ENCODE results near the gene ZNF365. TPM values are rescaled to one million over a fixed set of nuclear protein-coding genes. Genes with fewer than 3 reads are reported as not detected.
A peak's percentile ranks its signal among the peaks of the same experiment; 100 is the strongest.

The ZNF365 gene
- total RNA-seq, 4 donors from 2014 or later: 0.67 to 5.8 (median 1.7) TPM

DNA sequence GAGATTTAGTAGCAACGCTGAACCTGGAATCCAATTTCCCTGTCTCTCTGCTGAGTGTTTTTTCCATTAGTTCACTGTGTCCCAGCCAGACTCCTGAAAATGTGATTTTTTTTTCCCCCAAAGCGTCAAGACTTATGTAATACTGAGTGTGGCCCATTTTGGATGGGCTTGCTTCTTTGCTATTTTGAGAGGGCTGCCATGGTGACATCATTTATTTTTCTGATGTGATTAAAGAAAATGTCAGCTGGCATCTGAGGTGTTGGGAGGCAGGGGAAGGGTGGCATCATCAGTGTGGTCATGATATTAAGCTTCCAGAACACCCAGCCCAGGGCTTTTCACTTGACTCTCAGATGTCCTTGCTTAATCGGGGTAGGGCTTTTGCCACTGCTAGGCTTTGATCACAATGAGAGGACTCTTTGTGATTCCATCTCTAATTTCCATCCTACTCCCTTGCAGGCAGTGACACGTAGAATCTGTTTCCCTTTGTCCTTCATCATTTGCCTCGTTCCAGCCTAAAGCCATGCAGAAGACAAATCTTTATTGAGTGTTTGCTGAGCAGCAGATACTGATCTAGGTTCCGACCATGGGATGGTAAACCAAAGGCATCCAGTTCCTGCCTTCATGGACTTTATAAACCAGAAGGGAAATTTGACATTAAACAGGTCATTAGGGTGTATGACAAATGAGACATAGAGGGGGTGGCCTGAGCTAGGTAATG lies 7.4 kb downstream of the ZNF365 start:
- no peaks in the 10 kb centered on the region for H3K27me3 ChIP-seq

DNA sequence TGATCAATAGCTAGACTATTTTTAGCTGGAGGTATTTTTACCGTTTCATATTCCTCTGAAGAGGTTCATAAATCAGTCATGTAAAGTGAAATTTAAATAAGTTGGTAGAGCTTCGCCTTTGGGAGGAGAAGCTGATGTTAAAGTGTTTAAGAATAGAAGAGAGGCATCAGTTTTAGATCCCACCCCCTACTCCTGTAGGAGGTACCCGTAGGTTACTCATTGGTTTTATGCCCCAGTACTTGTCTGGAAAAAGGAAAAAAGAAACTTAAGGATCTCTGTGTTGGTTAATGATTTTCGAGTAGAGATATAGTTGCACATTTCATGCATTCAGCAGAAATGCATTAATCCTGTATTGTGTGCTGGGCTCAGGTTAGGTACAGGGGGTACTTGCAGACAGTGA lies 8.7 kb downstream of the ZNF365 start:
- peaks cover 0 to 10% (median 3%) of the 10 kb centered on the region in 3 donors for H3K4me1 ChIP-seq
- no peaks in the 10 kb centered on the region for H3K27me3 ChIP-seq
- no peak overlapping the region for H3K4me3 ChIP-seq
- TF ChIP-seq EP300 (IDR thresholded peaks at IDR 0.05) (no peak), POLR2A (IDR thresholded peaks at IDR 0.05) (no peak), POLR2AphosphoS5 (IDR thresholded peaks at IDR 0.05) (no peak)
- TF ChIP-seq, protein P1, sequence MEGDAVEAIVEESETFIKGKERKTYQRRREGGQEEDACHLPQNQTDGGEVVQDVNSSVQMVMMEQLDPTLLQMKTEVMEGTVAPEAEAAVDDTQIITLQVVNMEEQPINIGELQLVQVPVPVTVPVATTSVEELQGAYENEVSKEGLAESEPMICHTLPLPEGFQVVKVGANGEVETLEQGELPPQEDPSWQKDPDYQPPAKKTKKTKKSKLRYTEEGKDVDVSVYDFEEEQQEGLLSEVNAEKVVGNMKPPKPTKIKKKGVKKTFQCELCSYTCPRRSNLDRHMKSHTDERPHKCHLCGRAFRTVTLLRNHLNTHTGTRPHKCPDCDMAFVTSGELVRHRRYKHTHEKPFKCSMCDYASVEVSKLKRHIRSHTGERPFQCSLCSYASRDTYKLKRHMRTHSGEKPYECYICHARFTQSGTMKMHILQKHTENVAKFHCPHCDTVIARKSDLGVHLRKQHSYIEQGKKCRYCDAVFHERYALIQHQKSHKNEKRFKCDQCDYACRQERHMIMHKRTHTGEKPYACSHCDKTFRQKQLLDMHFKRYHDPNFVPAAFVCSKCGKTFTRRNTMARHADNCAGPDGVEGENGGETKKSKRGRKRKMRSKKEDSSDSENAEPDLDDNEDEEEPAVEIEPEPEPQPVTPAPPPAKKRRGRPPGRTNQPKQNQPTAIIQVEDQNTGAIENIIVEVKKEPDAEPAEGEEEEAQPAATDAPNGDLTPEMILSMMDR (IDR thresholded peaks at IDR 0.05): no peak
- H3K36me3 ChIP-seq: no peaks in the 10 kb centered on the region
- H3K9me3 ChIP-seq: no peaks in the 10 kb centered on the region
- no peak for ATAC-seq
- WGBS, 2 donors (ENCODE audit: low coverage in 1 of 2): 80 to 83% methylated on average over 4 of the region's 4 CpGs
- no peak overlapping the region for H3K27ac ChIP-seq

More for the DNA sequence above, 7.4 kb downstream of the ZNF365 start:
- Histone ChIP-seq H3K4me1 (peaks cover 0 to 10% (median 3%) of the 10 kb centered on the region in 3 donors), H3K36me3 (no peaks in the 10 kb centered on the region), H3K27ac (peak overlapping the region in 2 of 4 donors; percentile 44 to 49), H3K9me3 (no peaks in the 10 kb centered on the region), H3K4me3 (no peak overlapping the region)
- ATAC-seq: peak; percentile 46
- 77 to 92% methylated on average over 2 to 6 of the region's 6 CpGs for WGBS, 2 donors (ENCODE audit: low coverage in 1 of 2)
- TF ChIP-seq EP300 (IDR thresholded peaks at IDR 0.05) (no peak), POLR2A (IDR thresholded peaks at IDR 0.05) (no peak), POLR2AphosphoS5 (IDR thresholded peaks at IDR 0.05) (no peak)
- TF ChIP-seq, protein P1 (IDR thresholded peaks at IDR 0.05): no peak

DNA sequence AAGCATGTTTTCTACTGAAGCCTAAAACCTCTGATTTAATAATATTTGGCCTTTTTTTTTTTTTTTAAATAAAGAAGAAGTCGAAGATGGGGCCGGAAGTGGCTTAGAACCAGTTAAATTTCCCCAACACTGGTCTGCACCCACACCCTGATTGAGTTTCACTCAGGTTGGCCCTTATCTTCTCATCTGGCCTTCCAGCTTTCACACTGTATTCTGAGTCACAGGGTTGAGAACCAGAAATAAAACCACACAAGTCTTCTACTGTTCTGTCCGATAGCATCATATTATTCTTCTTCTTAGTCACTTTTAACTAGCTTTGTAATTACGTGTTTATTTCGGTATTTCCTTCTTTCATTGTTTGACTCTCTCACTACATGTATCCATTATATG lies 9.9 kb downstream of the ZNF365 start:
- no peak for ATAC-seq
- no peak overlapping the region for H3K27ac ChIP-seq
- H3K9me3 ChIP-seq: no peaks in the 10 kb centered on the region
- H3K4me1 ChIP-seq: peaks cover 0 to 10% (median 3%) of the 10 kb centered on the region in 3 donors
- H3K36me3 ChIP-seq: no peaks in the 10 kb centered on the region
- H3K27me3 ChIP-seq: no peaks in the 10 kb centered on the region
- H3K4me3 ChIP-seq: no peak overlapping the region
- no peak for TF ChIP-seq POLR2A (IDR thresholded peaks at IDR 0.05)
- TF ChIP-seq POLR2AphosphoS5 (IDR thresholded peaks at IDR 0.05): no peak
- no peak for TF ChIP-seq EP300 (IDR thresholded peaks at IDR 0.05)
- TF ChIP-seq, protein P1 (IDR thresholded peaks at IDR 0.05): no peak
- 67 to 94% methylated on average over 5 of the region's 5 CpGs for WGBS, 2 donors (ENCODE audit: low coverage in 1 of 2)

DNA sequence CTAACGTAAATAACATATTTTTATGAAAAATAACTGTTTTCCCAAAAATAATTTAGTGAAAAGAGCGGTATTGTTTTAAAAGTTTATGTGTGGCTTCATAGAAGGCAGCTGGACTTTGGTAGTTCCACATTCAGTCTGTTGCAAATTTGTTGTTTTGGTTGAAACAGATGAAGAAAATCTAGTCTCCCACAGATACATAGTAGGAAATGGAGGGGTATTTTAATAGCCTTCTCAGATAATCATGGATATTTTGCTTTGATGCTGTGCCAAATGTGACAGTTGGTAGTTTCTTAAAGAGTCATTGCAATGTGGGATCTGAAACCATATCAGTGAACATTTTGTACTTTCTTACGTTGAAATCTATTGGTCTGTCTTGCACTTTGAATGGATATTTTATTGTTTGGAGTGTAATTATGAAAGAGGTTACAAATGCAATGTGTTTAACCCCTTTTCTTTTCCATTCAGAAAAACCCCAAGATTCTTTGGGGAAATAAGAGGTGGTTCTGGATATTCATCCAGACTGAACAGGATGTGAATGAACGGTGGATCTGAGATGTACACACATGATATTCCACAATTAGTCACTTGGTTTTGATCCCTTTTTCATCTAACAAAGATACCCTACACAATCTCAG lies 10.4 kb downstream of the ZNF365 start:
- ATAC-seq: no peak
- WGBS, 2 donors (ENCODE audit: low coverage in 1 of 2): 67 to 76% methylated on average over 3 to 4 of the region's 4 CpGs
- Histone ChIP-seq H3K9me3 (no peaks in the 10 kb centered on the region), H3K27ac (no peak overlapping the region), H3K4me3 (no peak overlapping the region), H3K27me3 (no peaks in the 10 kb centered on the region), H3K36me3 (no peaks in the 10 kb centered on the region), H3K4me1 (peaks cover 0 to 10% (median 3%) of the 10 kb centered on the region in 3 donors)
- no peak for TF ChIP-seq POLR2A (IDR thresholded peaks at IDR 0.05)
- TF ChIP-seq POLR2AphosphoS5 (IDR thresholded peaks at IDR 0.05): no peak
- TF ChIP-seq, protein P1 (IDR thresholded peaks at IDR 0.05): no peak
- TF ChIP-seq EP300 (IDR thresholded peaks at IDR 0.05): no peak

All from gastroesophageal sphincter (tissue), 4 donors.